Measurements from ENCODE around the gene UBTF. TPM values are rescaled to one million over a fixed set of nuclear protein-coding genes. Genes with fewer than 3 reads are reported as not detected.
A peak's percentile ranks its signal among the peaks of the same experiment; 100 is the strongest.

Gene UBTF
- total RNA-seq, 1 experiment from 2014 or later = 74.3 TPM

DNA sequence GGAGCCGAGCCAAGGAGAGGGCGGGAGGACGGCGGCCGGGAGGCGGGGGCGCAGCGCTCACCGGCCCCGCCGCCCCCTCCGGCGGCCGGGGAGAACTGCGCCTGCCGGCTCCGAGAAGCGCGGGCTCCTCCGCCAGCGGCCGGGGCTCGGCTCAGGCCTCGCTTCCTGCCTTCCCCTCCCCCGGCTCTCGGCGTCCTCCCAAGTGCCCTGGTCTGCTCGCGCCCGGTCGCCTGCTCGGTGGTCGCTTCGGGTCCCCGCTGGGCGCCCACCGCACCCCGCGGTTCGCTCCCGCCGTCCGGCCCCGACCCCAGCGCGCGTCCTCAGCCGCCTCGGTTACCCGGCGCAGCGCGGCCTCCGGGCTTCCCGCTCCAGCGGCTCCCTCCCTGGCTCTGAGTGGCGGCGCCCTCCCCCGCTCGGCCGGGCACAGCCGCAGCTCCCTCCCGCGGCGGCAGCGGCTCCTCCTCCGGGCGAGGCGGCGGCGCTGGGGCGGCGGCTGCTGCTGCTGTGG lies 313 bp downstream of the UBTF start:
- Histone ChIP-seq H3K27me3 (replicated peaks; ENCODE audit: control insufficient read depth, insufficient read depth, low read length) (no peaks in the 10 kb centered on the region), H3K9me3 (no peaks in the 10 kb centered on the region), H3K4me3 (ENCODE audit: low read depth, low read length) (peak overlapping the region; percentile 98), H3K36me3 (ENCODE audit: control insufficient read depth, insufficient read depth, low read length) (peaks cover 11% of the 10 kb centered on the region), H3K4me1 (peaks cover 9% of the 10 kb centered on the region)
- Mint-ChIP-seq H3K27ac (ENCODE audit: unreplicated experiment) (no peak overlapping the region), H3K27me3 (ENCODE audit: insufficient read depth, unreplicated experiment) (no peaks in the 10 kb centered on the region), H3K36me3 (ENCODE audit: insufficient read depth, unreplicated experiment) (peaks cover 45% of the 10 kb centered on the region), H3K4me3 (ENCODE audit: unreplicated experiment) (peak overlapping the region; percentile 79), H3K4me1 (ENCODE audit: low read depth, unreplicated experiment) (peaks cover 7% of the 10 kb centered on the region), H3K9me3 (ENCODE audit: unreplicated experiment) (no peaks in the 10 kb centered on the region)
- BruUV-seq (replicated peaks) = no TSS peak
- intact Hi-C loops (cut with micrococcal nuclease; ENCODE audit: unreplicated experiment) = loop anchor here (2.0 kb wide), 1 partner anchor 106 kb away; the partner anchor contains the start of gene SLC25A39
- POLR2A ChIA-PET = interaction anchor here (0.6 to 2.6 kb wide), 3 partner anchors 32 to 112 kb away, joined by 4 to 9 read pairs (median 5); partner anchors contain the start of genes RUNDC3A and TMUB2
- peak in 1 of 2 experiments; percentile 85 for DNase-seq
- TF ChIP-seq, protein P1, sequence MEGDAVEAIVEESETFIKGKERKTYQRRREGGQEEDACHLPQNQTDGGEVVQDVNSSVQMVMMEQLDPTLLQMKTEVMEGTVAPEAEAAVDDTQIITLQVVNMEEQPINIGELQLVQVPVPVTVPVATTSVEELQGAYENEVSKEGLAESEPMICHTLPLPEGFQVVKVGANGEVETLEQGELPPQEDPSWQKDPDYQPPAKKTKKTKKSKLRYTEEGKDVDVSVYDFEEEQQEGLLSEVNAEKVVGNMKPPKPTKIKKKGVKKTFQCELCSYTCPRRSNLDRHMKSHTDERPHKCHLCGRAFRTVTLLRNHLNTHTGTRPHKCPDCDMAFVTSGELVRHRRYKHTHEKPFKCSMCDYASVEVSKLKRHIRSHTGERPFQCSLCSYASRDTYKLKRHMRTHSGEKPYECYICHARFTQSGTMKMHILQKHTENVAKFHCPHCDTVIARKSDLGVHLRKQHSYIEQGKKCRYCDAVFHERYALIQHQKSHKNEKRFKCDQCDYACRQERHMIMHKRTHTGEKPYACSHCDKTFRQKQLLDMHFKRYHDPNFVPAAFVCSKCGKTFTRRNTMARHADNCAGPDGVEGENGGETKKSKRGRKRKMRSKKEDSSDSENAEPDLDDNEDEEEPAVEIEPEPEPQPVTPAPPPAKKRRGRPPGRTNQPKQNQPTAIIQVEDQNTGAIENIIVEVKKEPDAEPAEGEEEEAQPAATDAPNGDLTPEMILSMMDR (IDR thresholded peaks at IDR 0.05; ENCODE audit: insufficient read depth in 1 of 2, low read depth in 1 of 2, low read length in 1 of 2, severe bottlenecking in 1 of 2, unreplicated experiment in 1 of 2) = peak; percentile 24 to 60
- CTCF ChIA-PET = interaction anchor here (0.7 to 1.8 kb wide), 2 partner anchors 32 to 108 kb away, joined by 3 to 5 read pairs; no protein-coding TSS in a partner anchor

DNA sequence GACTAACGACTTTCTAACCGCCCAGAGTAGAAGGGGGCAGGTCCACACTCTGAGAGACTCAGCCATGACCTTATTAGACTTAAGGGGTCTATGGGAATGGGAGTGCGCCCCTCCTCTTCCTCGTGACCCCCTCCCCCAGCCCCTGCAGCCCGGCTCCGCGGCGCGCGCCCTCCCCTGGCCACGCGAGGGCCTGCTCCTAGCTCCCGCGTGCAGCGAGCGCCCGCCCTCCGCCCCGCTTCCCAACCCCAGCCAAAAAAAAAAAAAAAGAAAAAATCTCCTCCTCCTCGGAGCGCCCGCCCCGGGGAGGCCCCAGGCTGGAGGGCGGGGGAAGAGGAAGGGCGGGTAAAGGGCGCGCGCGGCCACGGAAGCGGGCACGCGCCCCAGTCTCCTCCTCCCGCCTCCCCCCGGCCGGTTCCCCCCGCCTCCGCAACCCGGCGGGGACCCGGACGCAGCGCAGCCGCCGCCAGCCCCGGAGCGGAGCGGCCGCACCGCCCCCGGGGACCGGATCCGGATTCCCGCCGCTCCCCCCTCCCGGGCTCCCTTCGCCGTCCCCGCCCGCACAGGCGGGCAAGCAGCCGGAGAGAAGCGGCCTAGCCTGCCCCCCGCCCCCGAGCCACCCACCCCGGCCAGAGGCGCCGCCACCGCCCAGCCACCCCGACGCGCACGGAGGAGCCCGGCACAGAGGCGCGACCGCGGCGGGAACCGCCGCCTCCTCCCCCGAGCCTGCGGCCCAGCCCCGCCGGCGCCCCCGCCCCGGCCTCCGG lies 949 bp downstream of the UBTF start:
- peak; percentile 88 to 93 for DNase-seq
- Histone ChIP-seq H3K36me3 (ENCODE audit: control insufficient read depth, insufficient read depth, low read length) (peaks cover 11% of the 10 kb centered on the region), H3K27me3 (replicated peaks; ENCODE audit: control insufficient read depth, insufficient read depth, low read length) (no peaks in the 10 kb centered on the region), H3K9me3 (no peaks in the 10 kb centered on the region), H3K4me3 (ENCODE audit: low read depth, low read length) (peak overlapping the region; percentile 98), H3K4me1 (peaks cover 9% of the 10 kb centered on the region)
- H3K4me3 Mint-ChIP-seq (ENCODE audit: unreplicated experiment) = peak overlapping the region; percentile 79
- H3K4me1 Mint-ChIP-seq (ENCODE audit: low read depth, unreplicated experiment) = peaks cover 7% of the 10 kb centered on the region
- CTCF ChIA-PET = interaction anchor here (0.6 to 1.8 kb wide), 20 partner anchors 12 to 1974 kb away, joined by 3 to 15 read pairs (median 4); partner anchors contain the start of genes DBF4B, HDAC5, RUNDC3A and SLC25A39
- no peaks in the 10 kb centered on the region for H3K9me3 Mint-ChIP-seq (ENCODE audit: unreplicated experiment)
- TF ChIP-seq, protein P1 (IDR thresholded peaks at IDR 0.05; ENCODE audit: insufficient read depth in 1 of 2, low read depth in 1 of 2, low read length in 1 of 2, severe bottlenecking in 1 of 2, unreplicated experiment in 1 of 2) = peak; percentile 64 to 70
- no peaks in the 10 kb centered on the region for H3K27me3 Mint-ChIP-seq (ENCODE audit: insufficient read depth, unreplicated experiment)
- no TSS peak for BruUV-seq (replicated peaks)
- POLR2A ChIA-PET = interaction anchor here (0.6 to 1.0 kb wide), 10 partner anchors 8 to 752 kb away, joined by 3 to 11 read pairs (median 5); partner anchors contain the start of genes SLC25A39 and TMUB2
- intact Hi-C loops (cut with micrococcal nuclease; ENCODE audit: unreplicated experiment) = loop anchor here (1.0 to 2.0 kb wide), 3 partner anchors 18 to 106 kb away; partner anchors contain the start of genes SLC25A39 and TMUB2
- H3K27ac Mint-ChIP-seq (ENCODE audit: unreplicated experiment) = peak overlapping the region; percentile 47
- peaks cover 51% of the 10 kb centered on the region for H3K36me3 Mint-ChIP-seq (ENCODE audit: insufficient read depth, unreplicated experiment)

DNA sequence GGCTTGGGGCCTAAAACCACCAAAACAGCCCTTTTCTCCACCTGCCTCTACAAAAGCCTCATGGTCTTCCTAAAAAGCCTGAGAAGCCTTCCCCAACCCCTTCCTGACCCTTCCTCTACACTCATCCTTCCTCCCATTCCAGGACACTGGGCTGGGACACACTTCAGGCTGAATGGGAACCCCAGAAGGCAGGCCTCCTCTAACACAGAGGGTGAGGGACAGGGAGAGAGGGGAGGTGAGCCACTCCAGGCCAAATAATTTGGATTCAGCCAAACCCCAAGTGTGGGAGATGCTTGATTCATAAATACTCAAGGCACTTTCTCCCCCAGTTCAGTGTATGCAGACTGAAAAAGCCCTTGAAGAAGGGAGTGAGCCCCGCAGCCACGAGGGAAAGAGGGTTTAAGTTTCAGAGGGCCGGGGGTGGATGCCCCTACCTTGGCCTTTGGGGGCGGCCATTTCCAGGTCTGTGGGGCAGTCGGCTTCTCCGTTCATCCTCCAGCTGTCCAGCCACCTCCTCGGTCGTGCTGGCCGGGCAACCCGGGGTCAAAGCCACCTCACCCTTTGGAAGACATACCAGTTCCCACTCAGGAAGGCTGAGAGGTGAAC lies 1.6 kb downstream of the UBTF start:
- peak overlapping the region; percentile 47 for H3K27ac Mint-ChIP-seq (ENCODE audit: unreplicated experiment)
- peaks cover 58% of the 10 kb centered on the region for H3K36me3 Mint-ChIP-seq (ENCODE audit: insufficient read depth, unreplicated experiment)
- peaks cover 7% of the 10 kb centered on the region for H3K4me1 Mint-ChIP-seq (ENCODE audit: low read depth, unreplicated experiment)
- TF ChIP-seq, protein P1 (IDR thresholded peaks at IDR 0.05; ENCODE audit: insufficient read depth in 1 of 2, low read depth in 1 of 2, low read length in 1 of 2, severe bottlenecking in 1 of 2, unreplicated experiment in 1 of 2) = no peak
- POLR2A ChIA-PET = interaction anchor here (0.6 to 1.0 kb wide), 11 partner anchors 7 to 753 kb away, joined by 3 to 11 read pairs (median 5); partner anchors contain the start of genes ATXN7L3, SLC25A39 and TMUB2
- intact Hi-C loops (cut with micrococcal nuclease; ENCODE audit: unreplicated experiment) = loop anchor here (1.0 to 2.0 kb wide), 3 partner anchors 18 to 107 kb away; partner anchors contain the start of genes SLC25A39 and TMUB2
- H3K36me3 ChIP-seq (ENCODE audit: control insufficient read depth, insufficient read depth, low read length) = peaks cover 11% of the 10 kb centered on the region
- BruUV-seq (replicated peaks) = TSS peak; percentile 34
- H3K4me1 ChIP-seq = peaks cover 9% of the 10 kb centered on the region
- H3K9me3 Mint-ChIP-seq (ENCODE audit: unreplicated experiment) = no peaks in the 10 kb centered on the region
- no peaks in the 10 kb centered on the region for H3K27me3 ChIP-seq (replicated peaks; ENCODE audit: control insufficient read depth, insufficient read depth, low read length)
- peak overlapping the region; percentile 79 for H3K4me3 Mint-ChIP-seq (ENCODE audit: unreplicated experiment)
- no peaks in the 10 kb centered on the region for H3K9me3 ChIP-seq
- peak in 1 of 2 experiments; percentile 65 for DNase-seq
- CTCF ChIA-PET = interaction anchor here (0.6 to 1.8 kb wide), 18 partner anchors 12 to 1975 kb away, joined by 3 to 15 read pairs (median 4); partner anchors contain the start of genes DBF4B, HDAC5, RUNDC3A and TMUB2
- H3K27me3 Mint-ChIP-seq (ENCODE audit: insufficient read depth, unreplicated experiment) = no peaks in the 10 kb centered on the region
- peak overlapping the region; percentile 98 for H3K4me3 ChIP-seq (ENCODE audit: low read depth, low read length)

Measured in Caco-2 (cell line).